Measurements from ENCODE around the gene CACNA1C.

DNA sequence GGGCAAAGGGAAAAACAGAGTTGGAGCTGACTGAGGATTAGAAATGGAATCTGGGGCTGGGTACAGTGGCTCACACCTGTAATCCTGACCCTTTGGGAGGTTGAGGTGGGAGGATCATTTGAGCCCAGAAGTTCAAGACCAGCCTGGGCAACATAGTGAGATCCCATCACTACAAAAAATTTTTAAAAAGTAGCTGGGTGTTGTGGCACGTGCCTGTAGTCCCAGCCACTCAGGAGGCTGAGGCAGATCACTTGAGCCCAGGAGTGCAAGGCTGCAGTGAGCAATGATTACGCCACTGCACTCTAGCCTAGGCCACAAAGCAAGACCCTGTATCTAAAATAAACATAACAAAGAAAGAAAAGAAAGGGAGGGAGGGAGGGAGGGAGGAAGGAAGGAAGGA is 33.7 kb upstream of the CACNA1C start:
- TF ChIP-seq, protein P1, sequence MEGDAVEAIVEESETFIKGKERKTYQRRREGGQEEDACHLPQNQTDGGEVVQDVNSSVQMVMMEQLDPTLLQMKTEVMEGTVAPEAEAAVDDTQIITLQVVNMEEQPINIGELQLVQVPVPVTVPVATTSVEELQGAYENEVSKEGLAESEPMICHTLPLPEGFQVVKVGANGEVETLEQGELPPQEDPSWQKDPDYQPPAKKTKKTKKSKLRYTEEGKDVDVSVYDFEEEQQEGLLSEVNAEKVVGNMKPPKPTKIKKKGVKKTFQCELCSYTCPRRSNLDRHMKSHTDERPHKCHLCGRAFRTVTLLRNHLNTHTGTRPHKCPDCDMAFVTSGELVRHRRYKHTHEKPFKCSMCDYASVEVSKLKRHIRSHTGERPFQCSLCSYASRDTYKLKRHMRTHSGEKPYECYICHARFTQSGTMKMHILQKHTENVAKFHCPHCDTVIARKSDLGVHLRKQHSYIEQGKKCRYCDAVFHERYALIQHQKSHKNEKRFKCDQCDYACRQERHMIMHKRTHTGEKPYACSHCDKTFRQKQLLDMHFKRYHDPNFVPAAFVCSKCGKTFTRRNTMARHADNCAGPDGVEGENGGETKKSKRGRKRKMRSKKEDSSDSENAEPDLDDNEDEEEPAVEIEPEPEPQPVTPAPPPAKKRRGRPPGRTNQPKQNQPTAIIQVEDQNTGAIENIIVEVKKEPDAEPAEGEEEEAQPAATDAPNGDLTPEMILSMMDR (IDR thresholded peaks at IDR 0.05) = no peak
- TF ChIP-seq POLR2A (IDR thresholded peaks at IDR 0.05) = no peak
